Transverse colon (tissue), 4 donors: ENCODE data around the gene MSL2. TPM values are rescaled to one million over a fixed set of nuclear protein-coding genes. Genes with fewer than 3 reads are reported as not detected.
"Not testable (repeated sequence)": the region's sequence is repeated elsewhere in the genome, so short reads cannot be mapped to it uniquely, and the experiment has no call there.

Source experiments
- DNase-seq: peaks from one replicate; pipeline ENCODE4 v3.0.0-alpha.2; 2019
- H3K27ac ChIP-seq, 4 donors: fragments of 200-600 bp; sonication (generic); 2 replicates each; pipeline ENCODE4 v1.5.1; 2016 to 2018; ENCODE audit warnings: inconsistent platforms in 4 of 4
- H3K27me3 ChIP-seq: fragments of 200-600 bp; sonication (generic); 2 replicates; pipeline ENCODE4 v1.5.1; 2017; ENCODE audit warnings: inconsistent platforms
- H3K36me3 ChIP-seq, 4 donors: fragments of 200-600 bp; sonication (generic); 2 replicates each; pipeline ENCODE4 v1.5.1; 2017 to 2019; ENCODE audit warnings: inconsistent platforms in 4 of 4
- H3K4me1 ChIP-seq, 4 donors: fragments of 200-600 bp; sonication (generic); 2 replicates each; pipeline ENCODE4 v1.5.1; 2017 to 2020; ENCODE audit warnings: inconsistent platforms in 4 of 4
- H3K4me3 ChIP-seq, 4 donors: fragments of 200-600 bp; sonication (generic); 1 replicate in 1 of 4; 2 replicates in 3 of 4; pipeline versions ENCODE4 v1.5.1 to v1.6.1; 2017 to 2019; ENCODE audit warnings: inconsistent platforms in 4 of 4
- H3K9me3 ChIP-seq, 2 donors: fragments of 200-600 bp; sonication (generic); 2 replicates each; pipeline ENCODE4 v1.5.1; 2017 to 2019; ENCODE audit warnings: inconsistent platforms in 2 of 2
- CTCF ChIP-seq, 5 experiments: fragments of 200-600 bp in 3 of 5; fragments of 450-650 bp in 2 of 5; sonication (generic) in 3 of 5; IDR thresholded peaks; 1 replicate in 2 of 5; 2 replicates in 3 of 5; pipeline ENCODE4 v1.5.1; 2016 to 2017; ENCODE audit warnings: antibody characterized with exemption in 5 of 5, inconsistent platforms in 3 of 5, mild to moderate bottlenecking in 2 of 5, moderate library complexity in 1 of 5
- EP300 ChIP-seq: sonication (generic); formaldehyde crosslinking; IDR thresholded peaks from one replicate; pipeline ENCODE4 v1.6.1; 2017; ENCODE audit warnings: antibody characterized with exemption, low read depth
- POLR2A ChIP-seq: fragments of 450-650 bp; IDR thresholded peaks from one replicate; pipeline ENCODE4 v1.6.1; 2016; ENCODE audit warnings: antibody characterized with exemption, mild to moderate bottlenecking, moderate library complexity
- POLR2AphosphoS5 ChIP-seq, 3 donors: sonication (generic); formaldehyde crosslinking; IDR thresholded peaks; one replicate each; pipeline ENCODE4 v1.6.1; 2016; ENCODE audit warnings: antibody characterized with exemption in 3 of 3
- WGBS, 2 donors: methylation state at CpG; one replicate each; pipeline ENCODE4 v1.1.5; 2018; ENCODE audit warnings: low coverage in 1 of 2; 5-methylcytosine and 5-hydroxymethylcytosine counted together
- in situ Hi-C, 4 donors: fragments of 200-750 bp; cut with MboI; loops; one replicate each; pipeline versions ENCODE4 v1.15.0 to v1.15.1; 2017; ENCODE audit warnings: low sequenced_read_pairs in 3 of 4, low pct_ligation_motif_present in 1 of 4, low pct_unique_long_range_greater_than_20kb in 1 of 4
- intact Hi-C: fragments of 100-400 bp; cut with DNase I; formaldehyde crosslinking; loops from one replicate; pipeline ENCODE4 v1.15.1; 2023; ENCODE audit warnings: low total_unique reads
- total RNA-seq, 4 donors: library from RNA; depleted of rRNA; stranded (reverse); fragments of >200 nt; gene quantifications; one replicate each; pipeline ENCODE4 v1.1.0, GENCODE V29; 2016

The MSL2 gene
- total RNA-seq, 4 donors from 2014 or later, result 18.2 to 42.7 (median 31.7) TPM

- intact Hi-C loops, result no loop called here
- WGBS, 2 donors, result 80 to 83% methylated on average over 1 to 10 of the region's 10 CpGs
- no peaks in the 10 kb centered on the region for H3K27me3 ChIP-seq
- H3K4me3 ChIP-seq, result no peak overlapping the region
- peaks cover 0 to 5% (median 0%) of the 10 kb centered on the region in 4 donors for H3K36me3 ChIP-seq
- DNase-seq, result no peak
- in situ Hi-C loops, result no loop called here
- H3K27ac ChIP-seq, result no peak overlapping the region
- peaks cover 0 to 38% (median 14%) of the 10 kb centered on the region in 4 donors for H3K4me1 ChIP-seq
- no peaks in the 10 kb centered on the region for H3K9me3 ChIP-seq
- no peak for TF ChIP-seq EP300
- TF ChIP-seq POLR2A, result no peak
- no peak for TF ChIP-seq CTCF (IDR thresholded peaks at IDR 0.05)
- TF ChIP-seq POLR2AphosphoS5 (IDR thresholded peaks at IDR 0.05), result no peak
These were observed 44.9 kb downstream of the MSL2 start for GRCh38 chr3:136151219-136151618.

- H3K27me3 ChIP-seq, result no peaks in the 10 kb centered on the region
- no peak overlapping the region for H3K4me3 ChIP-seq
- WGBS, 2 donors, result 44 to 45% methylated on average over 3 of the region's 3 CpGs
- no peaks in the 10 kb centered on the region for H3K9me3 ChIP-seq
- H3K36me3 ChIP-seq, result peaks cover 0 to 5% (median 0%) of the 10 kb centered on the region in 4 donors
- DNase-seq, result no peak
- H3K27ac ChIP-seq, result no peak overlapping the region
- TF ChIP-seq EP300, result no peak
- peak in 1 of 3 donors; percentile 5 for TF ChIP-seq POLR2AphosphoS5 (IDR thresholded peaks at IDR 0.05)
- H3K4me1 ChIP-seq, result peaks cover 0 to 27% (median 14%) of the 10 kb centered on the region in 4 donors
- in situ Hi-C loops (no loop called here), intact Hi-C loops (no loop called here)
These were observed 46.5 kb downstream of the MSL2 start for GRCh38 chr3:136149667-136150066.

GRCh38 chr3:136146981-136147729 is 49.0 kb downstream of the MSL2 start:
- intact Hi-C loops, result no loop called here
- Histone ChIP-seq H3K27ac (no peak overlapping the region), H3K27me3 (no peaks in the 10 kb centered on the region), H3K9me3 (no peaks in the 10 kb centered on the region), H3K4me1 (peaks cover 3 to 27% (median 14%) of the 10 kb centered on the region in 4 donors), H3K36me3 (peaks cover 0 to 4% (median 0%) of the 10 kb centered on the region in 4 donors), H3K4me3 (no peak overlapping the region)
- 90 to 100% methylated on average over 2 to 6 of the region's 6 CpGs for WGBS, 2 donors
- TF ChIP-seq CTCF (IDR thresholded peaks at IDR 0.05), result no peak
- no peak for TF ChIP-seq POLR2AphosphoS5 (IDR thresholded peaks at IDR 0.05)
- TF ChIP-seq POLR2A, result no peak
- no peak for TF ChIP-seq EP300
- DNase-seq, result no peak
- in situ Hi-C loops, result no loop called here

GRCh38 chr3:136144397-136144796 is 51.7 kb downstream of the MSL2 start:
- H3K36me3 ChIP-seq, H3K4me3 ChIP-seq, H3K27me3 ChIP-seq, DNase-seq, H3K4me1 ChIP-seq, H3K27ac ChIP-seq, in situ Hi-C loops, H3K9me3 ChIP-seq: not testable (repeated sequence)
- WGBS, 2 donors, result 94 to 100% methylated on average over 2 to 4 of the region's 4 CpGs
- intact Hi-C loops, result loop anchor here (5.0 kb wide), 1 partner anchor 1812 kb away; no protein-coding TSS in a partner anchor

- H3K27ac ChIP-seq, result peak overlapping the region in 3 of 4 donors; percentile 8 to 47 (median 27)
- H3K36me3 ChIP-seq, result no peaks in the 10 kb centered on the region
- DNase-seq, result no peak
- WGBS, 2 donors, result 50 to 100% methylated on average over 1 to 3 of the region's 3 CpGs
- H3K4me1 ChIP-seq, result peaks cover 0 to 6% (median 3%) of the 10 kb centered on the region in 4 donors
- H3K9me3 ChIP-seq, result no peaks in the 10 kb centered on the region
- no peaks in the 10 kb centered on the region for H3K27me3 ChIP-seq
- intact Hi-C loops (loop anchor here (5.0 kb wide), 1 partner anchor 1810 kb away; no protein-coding TSS in a partner anchor), in situ Hi-C loops (no loop called here)
- peak in 1 of 3 donors; percentile 46 for TF ChIP-seq POLR2AphosphoS5 (IDR thresholded peaks at IDR 0.05)
- no peak for TF ChIP-seq EP300
- no peak for TF ChIP-seq CTCF (IDR thresholded peaks at IDR 0.05)
- no peak overlapping the region for H3K4me3 ChIP-seq
These were observed 53.5 kb downstream of the MSL2 start for GRCh38 chr3:136142592-136142991.
